H1 (cell line): ENCODE measurements around the gene PARD3. TPM values are rescaled to one million over a fixed set of nuclear protein-coding genes. Genes with fewer than 3 reads are reported as not detected.

ENCODE experiments used
- CBX5 ChIP-seq: fragments of 300-800, 300-1000 bp; sonication (generic); IDR thresholded peaks from 2 replicates; pipeline ENCODE4 v1.7.1; 2016; ENCODE audit warnings: antibody characterized with exemption, low read length, low read depth
- CHD1 ChIP-seq: IDR thresholded peaks from 2 replicates; pipeline ENCODE4 v1.6.1; 2012; ENCODE audit warnings: low read depth, low read length, improper control_type of control experiment
- CHD2 ChIP-seq: IDR thresholded peaks from 2 replicates; pipeline ENCODE4 v1.6.1; 2012; ENCODE audit warnings: low read length, improper control_type of control experiment
- CREB1 ChIP-seq: IDR thresholded peaks from 2 replicates; pipeline ENCODE4 v1.6.1; 2012; ENCODE audit warnings: inconsistent platforms
- E2F6 ChIP-seq: IDR thresholded peaks from 2 replicates; pipeline ENCODE4 v1.6.1; 2012; ENCODE audit warnings: inconsistent platforms
- HDAC2 ChIP-seq, 2 experiments: fragments of 300-600 bp in 1 of 2; sonication (generic) in 1 of 2; IDR thresholded peaks; 2 replicates each; pipeline ENCODE4 v1.6.1; 2011 to 2012; ENCODE audit warnings: low read depth in 2 of 2, low read length in 2 of 2, mild to moderate bottlenecking in 2 of 2, moderate library complexity in 2 of 2, borderline replicate concordance in 1 of 2, inconsistent platforms in 1 of 2
- KDM5A ChIP-seq: fragments of 200-600 bp; IDR thresholded peaks from 2 replicates; pipeline ENCODE4 v1.7.1; 2012; ENCODE audit warnings: mild to moderate bottlenecking, low read length, inconsistent platforms, mixed read lengths
- MAFK ChIP-seq: IDR thresholded peaks from 2 replicates; pipeline ENCODE4 v1.6.1; 2012; ENCODE audit warnings: low read depth, mild to moderate bottlenecking, improper control_type of control experiment, low read length
- POLR2A ChIP-seq, 2 experiments: IDR thresholded peaks; 1 replicate in 1 of 2; 2 replicates in 1 of 2; pipeline ENCODE4 v1.6.1; 2011; ENCODE audit warnings: low read depth in 2 of 2, low read length in 2 of 2, mild to moderate bottlenecking in 2 of 2; ENCODE audit errors: control extremely low read depth in 1 of 2
- RAD21 ChIP-seq, 2 experiments: IDR thresholded peaks in 1 of 2; conservative IDR thresholded peaks in 1 of 2; 2 replicates each; pipeline ENCODE4 v1.6.1; 2011; ENCODE audit warnings: low read depth in 2 of 2, low read length in 2 of 2, improper control_type of control experiment in 1 of 2, inconsistent platforms in 1 of 2, mild to moderate bottlenecking in 1 of 2, moderate library complexity in 1 of 2
- polyA plus RNA-seq, 7 experiments: library from polyadenylated mRNA; depleted of rRNA in 3 of 7; stranded (reverse) in 5 of 7; unstranded in 2 of 7; fragments of >200 nt in 5 of 7; fragments of 200-250 nt in 2 of 7; gene quantifications; 1 replicate in 5 of 7; 2 replicates in 1 of 7; 4 replicates in 1 of 7; pipeline versions ENCODE4 v1.2.1 to v1.2.3, GENCODE V29; 2011 to 2013; ENCODE audit warnings: missing spikeins in 2 of 7, mixed read lengths in 2 of 7
- total RNA-seq: library from RNA; stranded (reverse); fragmentation: NEBNext Ultra II Directional; extraction: Animal tissue kit (Norgen Biotek cat#: 25700); gene quantifications from 2 replicates; pipeline ENCODE4 v1.2.1, GENCODE V29; 2021

Gene PARD3
- total and polyA plus RNA-seq, 2 of the 8 experiments (the other 6 are each of a cell fraction or from before 2014, with no cell fraction given), result 19.7 to 49.1 TPM

- no peak for TF ChIP-seq RAD21 (IDR thresholded peaks at IDR 0.05 in 1 of 2, conservative IDR thresholded peaks at IDR 0.05 in 1 of 2; ENCODE audit: low read depth in 2 of 2, low read length in 2 of 2)
- TF ChIP-seq KDM5A, result no peak
- no peak for TF ChIP-seq HDAC2 (IDR thresholded peaks at IDR 0.05; ENCODE audit: borderline replicate concordance in 1 of 2, low read depth in 2 of 2, low read length in 2 of 2)
- no peak for TF ChIP-seq CBX5
- TF ChIP-seq CREB1, result no peak
- no peak for TF ChIP-seq E2F6
- TF ChIP-seq CHD2, result no peak
- TF ChIP-seq POLR2A (IDR thresholded peaks at IDR 0.05; ENCODE audit: control extremely low read depth in 1 of 2, low read depth in 2 of 2, low read length in 2 of 2), result no peak
- TF ChIP-seq MAFK, result no peak
- no peak for TF ChIP-seq CHD1
These were observed 467.1 kb downstream of the PARD3 start (continued) for GRCh38 chr10:34348021-34348420.
